DND-41 (cell line): ENCODE data around the gene UTP11.
A peak's percentile ranks its signal among the peaks of the same experiment; 100 is the strongest.

Experiments
- ATAC-seq: fragments of 200-7000 bp; cut with Tn5 transposase; 3 replicates; pipeline ENCODE4 v1.9.1; 2021; ENCODE audit warnings: low read depth; ENCODE audit not compliant: insufficient read depth
- DNase-seq: peaks from one replicate; pipeline ENCODE4 v3.0.0-alpha.2; 2020
- H2AFZ ChIP-seq: 2 replicates; pipeline ENCODE4 v1.6.0; 2012; ENCODE audit warnings: low read depth, low read length
- H3K27ac ChIP-seq: 2 replicates; pipeline ENCODE4 v1.5.1; 2012; ENCODE audit warnings: low read length, inconsistent platforms
- H3K27me3 ChIP-seq: fragments of 200-600 bp; sonication (generic); 2 replicates; pipeline ENCODE4 v1.6.0; 2012; ENCODE audit warnings: low read length, mild to moderate bottlenecking, inconsistent platforms; ENCODE audit not compliant: insufficient read depth, poor library complexity
- H3K36me3 ChIP-seq: 2 replicates; pipeline ENCODE4 v1.5.1; 2012; ENCODE audit warnings: low read length, inconsistent platforms; ENCODE audit not compliant: insufficient read depth
- H3K4me1 ChIP-seq: 2 replicates; pipeline ENCODE4 v1.5.1; 2012; ENCODE audit warnings: mild to moderate bottlenecking, low read length; ENCODE audit not compliant: insufficient read depth
- H3K4me2 ChIP-seq: 2 replicates; pipeline ENCODE4 v1.6.0; 2012; ENCODE audit warnings: mild to moderate bottlenecking, moderate library complexity, low read length, inconsistent platforms; ENCODE audit not compliant: insufficient read depth
- H3K4me3 ChIP-seq, 2 experiments: fragments of 200-600 bp in 1 of 2; shearing (Covaris generic) in 1 of 2; 2 replicates each; pipeline ENCODE4 v1.5.1; 2012 to 2016; ENCODE audit warnings: inconsistent platforms in 2 of 2, low read length in 2 of 2, mild to moderate bottlenecking in 2 of 2, low read depth in 1 of 2, moderate library complexity in 1 of 2
- H3K79me2 ChIP-seq: 2 replicates; pipeline ENCODE4 v1.6.0; 2012; ENCODE audit warnings: low read length, inconsistent platforms; ENCODE audit not compliant: insufficient read depth
- H3K9ac ChIP-seq: 2 replicates; pipeline ENCODE4 v1.6.0; 2012; ENCODE audit warnings: low read depth, mild to moderate bottlenecking, inconsistent platforms, low read length, moderate library complexity
- H3K9me3 ChIP-seq: 2 replicates; pipeline ENCODE4 v1.5.1; 2012; ENCODE audit warnings: low read length, moderate library complexity, mild to moderate bottlenecking, inconsistent platforms; ENCODE audit not compliant: insufficient read depth, severe bottlenecking
- H4K20me1 ChIP-seq: 2 replicates; pipeline ENCODE4 v1.6.0; 2012; ENCODE audit warnings: low read length; ENCODE audit not compliant: insufficient read depth
- EZH2 ChIP-seq: IDR thresholded peaks from 3 replicates; pipeline ENCODE4 v1.6.1; 2012; ENCODE audit warnings: borderline replicate concordance, low read depth, mild to moderate bottlenecking, moderate library complexity, low read length, inconsistent platforms; ENCODE audit not compliant: severe bottlenecking
- TF ChIP-seq, protein P1 (sequence below): IDR thresholded peaks from 2 replicates; pipeline ENCODE4 v1.5.1; 2012; ENCODE audit warnings: borderline replicate concordance, low read length, moderate library complexity, mild to moderate bottlenecking; ENCODE audit not compliant: poor library complexity, severe bottlenecking; ENCODE audit errors: extremely low read depth

Gene UTP11

GRCh38 chr1:38004284-38005108, 8.0 kb upstream of the UTP11 start:
- peak overlapping the region; percentile 30 to 69; a peak in 3 of 4 replicates for H3K4me3 ChIP-seq
- H3K27ac ChIP-seq, result peak overlapping the region; percentile 4; the same call in 1 of the 2 replicates
- H4K20me1 ChIP-seq, result no peaks in the 10 kb centered on the region; the same call in 1 of the 2 replicates
- H3K79me2 ChIP-seq, result no peaks in the 10 kb centered on the region
- no peaks in the 10 kb centered on the region for H3K9me3 ChIP-seq
- ATAC-seq (no peak), DNase-seq (no peak)
- H2AFZ ChIP-seq, result peak overlapping the region; percentile 66
- H3K36me3 ChIP-seq, result no peaks in the 10 kb centered on the region
- peaks cover 27% of the 10 kb centered on the region for H3K4me1 ChIP-seq
- no peaks in the 10 kb centered on the region for H3K27me3 ChIP-seq
- peak overlapping the region; percentile 88 for H3K4me2 ChIP-seq
- peak overlapping the region; percentile 56 for H3K9ac ChIP-seq
- no peak for TF ChIP-seq EZH2
- TF ChIP-seq, protein P1, sequence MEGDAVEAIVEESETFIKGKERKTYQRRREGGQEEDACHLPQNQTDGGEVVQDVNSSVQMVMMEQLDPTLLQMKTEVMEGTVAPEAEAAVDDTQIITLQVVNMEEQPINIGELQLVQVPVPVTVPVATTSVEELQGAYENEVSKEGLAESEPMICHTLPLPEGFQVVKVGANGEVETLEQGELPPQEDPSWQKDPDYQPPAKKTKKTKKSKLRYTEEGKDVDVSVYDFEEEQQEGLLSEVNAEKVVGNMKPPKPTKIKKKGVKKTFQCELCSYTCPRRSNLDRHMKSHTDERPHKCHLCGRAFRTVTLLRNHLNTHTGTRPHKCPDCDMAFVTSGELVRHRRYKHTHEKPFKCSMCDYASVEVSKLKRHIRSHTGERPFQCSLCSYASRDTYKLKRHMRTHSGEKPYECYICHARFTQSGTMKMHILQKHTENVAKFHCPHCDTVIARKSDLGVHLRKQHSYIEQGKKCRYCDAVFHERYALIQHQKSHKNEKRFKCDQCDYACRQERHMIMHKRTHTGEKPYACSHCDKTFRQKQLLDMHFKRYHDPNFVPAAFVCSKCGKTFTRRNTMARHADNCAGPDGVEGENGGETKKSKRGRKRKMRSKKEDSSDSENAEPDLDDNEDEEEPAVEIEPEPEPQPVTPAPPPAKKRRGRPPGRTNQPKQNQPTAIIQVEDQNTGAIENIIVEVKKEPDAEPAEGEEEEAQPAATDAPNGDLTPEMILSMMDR, result no peak

DNA sequence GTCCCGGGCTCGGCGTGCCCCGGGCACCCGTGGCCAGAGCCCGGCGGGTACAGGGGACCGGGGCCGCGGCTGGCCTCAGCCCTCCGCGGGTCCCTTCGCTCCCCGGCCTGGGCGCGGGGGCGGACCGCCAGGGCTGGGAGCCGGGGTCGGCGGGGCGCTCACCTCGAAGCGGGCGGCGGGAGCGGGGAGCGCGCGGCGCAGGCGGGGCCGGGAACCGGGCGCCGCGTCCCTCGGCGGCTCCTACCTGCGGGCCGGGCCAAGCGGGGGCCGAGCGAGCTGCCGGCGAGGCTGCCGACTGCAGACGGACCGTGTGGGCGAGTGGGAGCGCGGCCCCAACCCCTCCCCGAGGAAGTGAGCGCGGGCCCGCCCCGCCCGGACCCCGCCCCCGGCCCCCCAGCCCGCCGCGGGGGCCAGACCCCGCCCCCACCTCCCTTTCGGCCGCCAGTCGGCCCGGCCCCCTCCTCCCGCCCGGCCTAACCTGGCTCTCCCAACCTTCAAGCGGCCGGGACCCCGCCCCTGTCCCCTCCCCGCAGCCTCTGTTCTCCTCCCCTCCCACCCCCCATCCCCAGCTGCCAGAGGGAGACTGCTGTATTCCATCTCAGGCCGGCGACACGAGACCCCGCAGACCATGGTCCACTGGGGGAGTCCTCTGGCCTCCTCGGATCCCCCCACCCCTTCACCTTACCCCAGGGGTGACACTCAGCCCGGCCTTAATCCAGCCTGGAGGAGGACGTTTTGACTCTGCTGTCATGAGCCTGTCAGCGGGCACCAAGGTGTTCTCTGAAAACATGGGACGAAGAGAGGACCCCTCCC, 7.1 kb upstream of the UTP11 start, which contains the start of gene FHL3:
Gene FHL3 (minus strand): TSS at position 320 of the 813 bp plus-strand sequence. CDS start 6,102 bp downstream, outside the sequence.
- H3K36me3 ChIP-seq, result no peaks in the 10 kb centered on the region
- TF ChIP-seq EZH2, result no peak
- TF ChIP-seq, protein P1, result no peak
- peaks cover 27% of the 10 kb centered on the region for H3K4me1 ChIP-seq
- H3K79me2 ChIP-seq, result no peaks in the 10 kb centered on the region
- peak within 1 kb of the TSS; percentile 30 to 69; a peak in 3 of 4 replicates for H3K4me3 ChIP-seq
- H3K9me3 ChIP-seq, result no peaks in the 10 kb centered on the region
- peak within 1 kb of the TSS; percentile 88 for H3K4me2 ChIP-seq
- H2AFZ ChIP-seq, result peak within 1 kb of the TSS; percentile 71
- DNase-seq (peak; percentile 64), ATAC-seq (peak; percentile 66)
- H3K27me3 ChIP-seq, result no peaks in the 10 kb centered on the region
- peak within 1 kb of the TSS; percentile 4; the same call in 1 of the 2 replicates for H3K27ac ChIP-seq
- H4K20me1 ChIP-seq, result no peaks in the 10 kb centered on the region; the same call in 1 of the 2 replicates
- peak within 1 kb of the TSS; percentile 56 for H3K9ac ChIP-seq

GRCh38 chr1:38006008-38006828, 6.3 kb upstream of the UTP11 start:
- ATAC-seq, result no peak
- Histone ChIP-seq H3K4me1 (peaks cover 29% of the 10 kb centered on the region), H3K9me3 (no peaks in the 10 kb centered on the region), H3K36me3 (no peaks in the 10 kb centered on the region), H2AFZ (peak overlapping the region; percentile 71), H4K20me1 (no peaks in the 10 kb centered on the region; the same call in 1 of the 2 replicates), H3K9ac (no peak overlapping the region; the same call in 1 of the 2 replicates), H3K27ac (no peak overlapping the region), H3K27me3 (no peaks in the 10 kb centered on the region), H3K4me2 (peak overlapping the region; percentile 54), H3K79me2 (no peaks in the 10 kb centered on the region), H3K4me3 (no peak overlapping the region)
- DNase-seq, result no peak
- TF ChIP-seq, protein P1, result no peak
